ENCODE results near the gene FRMD1. TPM values are rescaled to one million over a fixed set of nuclear protein-coding genes. Genes with fewer than 3 reads are reported as not detected.
A peak's percentile ranks its signal among the peaks of the same experiment; 100 is the strongest.

FRMD1 gene
- total RNA-seq (not detected), polyA plus RNA-seq (under 1 TPM; 0.02 to 0.15 TPM)

DNA sequence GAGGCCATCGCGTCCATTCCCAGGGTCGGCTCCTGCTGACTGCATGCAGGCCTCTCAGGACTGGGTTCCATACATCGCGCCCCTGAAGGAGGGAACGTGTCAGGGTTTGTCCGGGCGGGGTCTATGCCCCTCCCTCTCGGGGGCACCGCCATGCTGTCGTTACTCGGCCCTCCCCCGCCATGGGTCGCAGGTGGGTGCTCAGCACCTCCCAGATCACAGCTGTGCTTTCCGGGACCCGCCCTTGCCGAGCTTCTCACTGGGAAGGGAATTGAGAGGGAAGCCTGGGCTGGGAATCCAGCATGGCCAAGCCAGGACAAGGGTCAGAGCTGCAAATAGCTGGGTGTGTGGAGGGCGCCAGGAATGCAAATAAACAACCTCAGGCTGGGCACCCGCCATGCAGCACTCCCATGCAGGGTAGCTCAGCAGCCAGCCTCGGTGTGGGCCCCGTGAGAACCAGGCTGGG lies at the start of gene FRMD1:
Gene FRMD1 (minus strand): TSS at position 270 of the 463 bp plus-strand sequence. CDS start 118 bp downstream, at position 152.
- H3K27ac ChIP-seq: no peak within 1 kb of the TSS
- H3K36me3 ChIP-seq: no peaks in the 10 kb centered on the region
- no peaks in the 10 kb centered on the region for H3K4me1 ChIP-seq
- no peak for DNase-seq
- H3K4me3 ChIP-seq: no peak within 1 kb of the TSS
- intact Hi-C loops (cut with DNase I): no loop called here
- ATAC-seq: peak in 2 of 4 donors; percentile 30 to 47
- TF ChIP-seq, protein P1, sequence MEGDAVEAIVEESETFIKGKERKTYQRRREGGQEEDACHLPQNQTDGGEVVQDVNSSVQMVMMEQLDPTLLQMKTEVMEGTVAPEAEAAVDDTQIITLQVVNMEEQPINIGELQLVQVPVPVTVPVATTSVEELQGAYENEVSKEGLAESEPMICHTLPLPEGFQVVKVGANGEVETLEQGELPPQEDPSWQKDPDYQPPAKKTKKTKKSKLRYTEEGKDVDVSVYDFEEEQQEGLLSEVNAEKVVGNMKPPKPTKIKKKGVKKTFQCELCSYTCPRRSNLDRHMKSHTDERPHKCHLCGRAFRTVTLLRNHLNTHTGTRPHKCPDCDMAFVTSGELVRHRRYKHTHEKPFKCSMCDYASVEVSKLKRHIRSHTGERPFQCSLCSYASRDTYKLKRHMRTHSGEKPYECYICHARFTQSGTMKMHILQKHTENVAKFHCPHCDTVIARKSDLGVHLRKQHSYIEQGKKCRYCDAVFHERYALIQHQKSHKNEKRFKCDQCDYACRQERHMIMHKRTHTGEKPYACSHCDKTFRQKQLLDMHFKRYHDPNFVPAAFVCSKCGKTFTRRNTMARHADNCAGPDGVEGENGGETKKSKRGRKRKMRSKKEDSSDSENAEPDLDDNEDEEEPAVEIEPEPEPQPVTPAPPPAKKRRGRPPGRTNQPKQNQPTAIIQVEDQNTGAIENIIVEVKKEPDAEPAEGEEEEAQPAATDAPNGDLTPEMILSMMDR (IDR thresholded peaks at IDR 0.05): no peak
- WGBS, 2 donors: 66 to 73% methylated on average over 17 to 21 of the region's 21 CpGs
- no peak for FAIRE-seq
- no peaks in the 10 kb centered on the region for H3K9me3 ChIP-seq
- no peaks in the 10 kb centered on the region for H3K27me3 ChIP-seq

DNA sequence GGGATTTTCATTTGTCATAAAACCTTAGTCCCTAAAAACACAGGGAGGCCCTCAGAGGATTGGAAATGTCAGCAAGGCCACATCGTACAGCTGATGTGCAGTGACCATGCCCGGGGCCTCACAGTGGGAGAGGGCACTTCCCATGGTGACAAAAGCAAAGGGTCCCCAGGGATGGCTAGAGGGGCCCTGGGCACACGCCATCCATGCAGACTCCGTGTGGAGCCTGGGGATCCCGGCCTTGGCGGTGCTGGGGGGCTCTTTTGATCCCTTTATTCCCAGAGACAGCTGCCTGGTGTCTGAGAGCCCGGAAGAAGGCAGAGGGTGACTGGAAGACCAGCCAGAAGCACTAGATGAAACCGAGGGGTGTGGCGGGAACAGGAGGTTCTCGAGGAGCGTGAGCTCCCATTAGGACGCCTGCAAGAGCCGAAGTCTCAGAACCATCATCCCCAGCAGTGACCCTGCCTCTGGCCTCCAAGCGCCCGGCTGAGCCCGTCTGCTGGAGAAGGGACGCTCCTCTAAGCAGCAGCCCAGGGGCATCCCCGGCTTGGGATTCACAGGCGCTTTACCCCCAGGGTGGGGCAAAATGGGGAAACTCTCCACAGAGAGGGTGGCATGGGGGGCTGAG lies 49.1 kb upstream of the FRMD1 start:
- Histone ChIP-seq H3K4me3 (no peak overlapping the region), H3K9me3 (no peaks in the 10 kb centered on the region), H3K4me1 (no peaks in the 10 kb centered on the region), H3K36me3 (no peaks in the 10 kb centered on the region), H3K27ac (no peak overlapping the region), H3K27me3 (no peaks in the 10 kb centered on the region)
- FAIRE-seq: no peak
- WGBS, 2 donors: 84 to 91% methylated on average over 18 to 19 of the region's 19 CpGs
- ATAC-seq: no peak
- TF ChIP-seq, protein P1 (IDR thresholded peaks at IDR 0.05): no peak
- no peak for DNase-seq
- intact Hi-C loops (cut with DNase I): loop anchor here in 1 of 3 donors (5.0 kb wide), 1 partner anchor 56 kb away; no protein-coding TSS in a partner anchor

DNA sequence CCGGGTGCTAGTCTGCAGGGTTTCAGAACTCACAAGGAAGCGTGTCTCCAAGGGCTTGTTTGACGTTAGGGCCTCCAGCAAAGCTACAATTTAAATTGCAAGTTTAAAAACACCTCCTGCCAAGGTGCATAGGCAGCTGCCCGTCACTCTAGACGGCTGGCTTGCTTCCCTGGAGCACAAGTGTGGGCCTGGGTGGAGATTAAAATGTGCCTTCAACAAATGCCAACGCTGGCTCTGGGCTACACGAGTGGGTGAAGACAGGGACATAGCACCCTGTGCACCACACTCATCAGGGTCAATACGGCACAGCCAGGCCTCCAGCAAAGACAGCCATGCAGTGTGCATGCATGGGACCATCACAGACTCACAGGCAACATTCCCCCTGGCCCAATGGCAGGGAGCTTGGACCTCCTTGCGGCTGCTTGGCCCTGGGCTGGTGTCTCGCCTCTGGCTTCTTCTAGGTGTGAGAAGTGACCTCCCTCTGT lies 48.4 kb upstream of the FRMD1 start:
- TF ChIP-seq, protein P1 (IDR thresholded peaks at IDR 0.05): no peak
- H3K36me3 ChIP-seq: no peaks in the 10 kb centered on the region
- H3K4me3 ChIP-seq: no peak overlapping the region
- H3K4me1 ChIP-seq: no peaks in the 10 kb centered on the region
- FAIRE-seq: no peak
- 73 to 79% methylated on average over 10 of the region's 10 CpGs for WGBS, 2 donors
- no peak overlapping the region for H3K27ac ChIP-seq
- no peaks in the 10 kb centered on the region for H3K9me3 ChIP-seq
- no peak for DNase-seq
- no peak for ATAC-seq
- H3K27me3 ChIP-seq: no peaks in the 10 kb centered on the region
- intact Hi-C loops (cut with DNase I): loop anchor here in 1 of 3 donors (5.0 kb wide), 1 partner anchor 55 kb away; no protein-coding TSS in a partner anchor

DNA sequence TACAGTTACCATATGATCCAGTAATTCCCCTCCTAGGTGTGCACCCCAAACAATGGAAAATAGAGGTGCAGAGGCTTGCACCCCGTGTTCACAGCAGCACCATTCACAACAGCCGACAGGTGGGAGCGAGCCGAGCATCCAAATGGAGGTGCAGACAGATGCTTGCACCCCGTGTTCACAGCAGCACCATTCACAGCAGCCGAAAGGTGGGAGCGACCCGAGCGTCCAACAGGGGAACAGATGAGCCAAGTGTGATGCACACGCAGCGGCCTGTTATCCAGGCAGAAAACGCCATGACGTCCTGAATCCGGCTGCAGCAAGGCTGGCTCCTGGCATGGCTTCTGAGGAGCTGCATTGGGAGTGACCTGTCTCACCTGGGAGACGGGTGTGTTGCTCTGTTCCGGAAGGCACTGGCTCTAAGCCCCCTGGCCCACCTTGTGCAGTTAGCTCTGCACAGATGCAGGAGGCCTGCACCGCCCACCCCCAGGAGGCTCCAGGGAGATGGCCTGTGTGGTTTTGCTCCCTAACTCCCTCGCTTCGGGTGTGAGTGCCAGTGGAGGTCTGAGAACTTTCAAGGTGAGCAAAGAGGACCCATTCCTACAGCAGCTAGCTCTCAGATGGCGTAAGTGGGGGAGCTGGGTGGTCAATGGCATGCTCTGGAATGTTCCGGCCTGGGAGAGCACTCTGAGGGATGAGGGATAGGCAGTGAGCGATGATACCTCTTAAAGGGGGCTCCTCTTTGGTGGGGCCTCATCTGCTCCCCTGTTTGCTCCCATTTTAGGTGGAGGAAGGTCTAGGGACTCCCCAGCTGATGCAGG lies 47.8 kb upstream of the FRMD1 start:
- H3K4me1 ChIP-seq: no peaks in the 10 kb centered on the region
- H3K27ac ChIP-seq: no peak overlapping the region
- no peaks in the 10 kb centered on the region for H3K27me3 ChIP-seq
- H3K4me3 ChIP-seq: no peak overlapping the region
- WGBS, 2 donors: 86 to 89% methylated on average over 22 of the region's 22 CpGs
- no peak for ATAC-seq
- no peak for DNase-seq
- intact Hi-C loops (cut with DNase I): loop anchor here in 1 of 3 donors (5.0 kb wide), 1 partner anchor 54 kb away; no protein-coding TSS in a partner anchor
- TF ChIP-seq, protein P1 (IDR thresholded peaks at IDR 0.05): no peak
- no peak for FAIRE-seq
- H3K36me3 ChIP-seq: no peaks in the 10 kb centered on the region
- H3K9me3 ChIP-seq: no peaks in the 10 kb centered on the region

Measured in pancreas (tissue), 10 donors.